SK-N-SH (cell line): ENCODE data around the gene FGD3. TPM values are rescaled to one million over a fixed set of nuclear protein-coding genes. Genes with fewer than 3 reads are reported as not detected.

Experiments used
- CTCF ChIA-PET: fragments of 300-600, 350-600 bp; formaldehyde crosslinking; extraction: SDS; loops from one replicate; lab custom pipeline; 2021; lab: Yijun Ruan, JAX
- POLR2A ChIA-PET: fragments of 350-600 bp; sonication (Branson Sonifier 250); formaldehyde crosslinking; extraction: SDS; loops from one replicate; lab custom pipeline; 2020; ENCODE audit warnings: antibody characterized with exemption, inconsistent platforms; lab: Yijun Ruan, JAX
- DNase-seq: peaks from one replicate; pipeline ENCODE4 v3.0.0; 2012
- H2AFZ ChIP-seq: fragments of 200-600 bp; sonication (generic); 2 replicates; pipeline ENCODE4 v1.8.1; 2016; ENCODE audit warnings: antibody characterized with exemption, mild to moderate bottlenecking, low read depth
- H3F3A ChIP-seq: fragments of 200-600 bp; sonication (generic); replicated peaks from 2 replicates; pipeline ENCODE3; 2016; ENCODE audit warnings: antibody characterized with exemption, mild to moderate bottlenecking; ENCODE audit not compliant: insufficient read depth
- H3K27ac ChIP-seq, 2 experiments: fragments of 200-500 bp in 1 of 2; fragments of 200-600 bp in 1 of 2; sonication (Bioruptor generic) in 1 of 2; sonication (generic), shearing (Covaris generic) in 1 of 2; 2 replicates each; pipeline versions ENCODE4 v1.5.1 to v1.6.1; 2014 to 2016; ENCODE audit warnings: low read depth in 2 of 2, inconsistent platforms in 1 of 2, low read length in 1 of 2, mild to moderate bottlenecking in 1 of 2, mixed read lengths in 1 of 2
- H3K27me3 ChIP-seq: fragments of 200-600 bp; sonication (generic), shearing (Covaris generic); 2 replicates; pipeline ENCODE4 v1.6.1; 2016; ENCODE audit warnings: mixed run types; ENCODE audit not compliant: insufficient read depth
- H3K36me3 ChIP-seq, 2 experiments: fragments of 200-500 bp in 1 of 2; fragments of 200-600 bp in 1 of 2; sonication (Bioruptor generic) in 1 of 2; sonication (generic) in 1 of 2; replicated peaks in 1 of 2; 2 replicates each; pipeline versions ENCODE3 to v1.5.1; 2014 to 2016; ENCODE audit warnings: low read length in 1 of 2, mild to moderate bottlenecking in 1 of 2; ENCODE audit not compliant: insufficient read depth in 2 of 2, control insufficient read depth in 1 of 2
- H3K4me1 ChIP-seq, 2 experiments: fragments of 200-500 bp in 1 of 2; fragments of 200-600 bp in 1 of 2; sonication (Bioruptor generic) in 1 of 2; sonication (generic), shearing (Covaris generic) in 1 of 2; 2 replicates each; pipeline versions ENCODE4 v1.5.1 to v1.6.1; 2014 to 2016; ENCODE audit warnings: low read depth in 1 of 2, low read length in 1 of 2, mixed run types in 1 of 2; ENCODE audit not compliant: insufficient read depth in 2 of 2, control insufficient read depth in 1 of 2
- H3K4me2 ChIP-seq: fragments of 200-600 bp; sonication (generic), shearing (Covaris generic); 2 replicates; pipeline ENCODE4 v1.6.1; 2017; ENCODE audit warnings: mixed run types
- H3K4me3 ChIP-seq, 2 experiments: fragments of 200-500 bp in 1 of 2; fragments of 200-600 bp in 1 of 2; sonication (Bioruptor generic) in 1 of 2; sonication (generic), shearing (Covaris generic) in 1 of 2; 2 replicates each; pipeline versions ENCODE4 v1.5.1 to v1.8.1; 2014 to 2016; ENCODE audit warnings: low read depth in 2 of 2, inconsistent platforms in 1 of 2, low read length in 1 of 2, mild to moderate bottlenecking in 1 of 2, mixed read lengths in 1 of 2, moderate library complexity in 1 of 2
- H3K79me2 ChIP-seq: fragments of 200-600 bp; sonication (generic); 2 replicates; pipeline ENCODE4 v1.8.1; 2017; ENCODE audit warnings: mild to moderate bottlenecking; ENCODE audit not compliant: insufficient read depth
- H3K9ac ChIP-seq: fragments of 200-600 bp; sonication (generic); 2 replicates; pipeline ENCODE4 v1.6.1; 2017; ENCODE audit warnings: mixed run types
- H3K9me2 ChIP-seq: fragments of 200-600 bp; sonication (generic); 2 replicates; pipeline ENCODE4 v1.6.1; 2017; ENCODE audit warnings: mixed run types
- H3K9me3 ChIP-seq: fragments of 200-600 bp; sonication (generic); 2 replicates; pipeline ENCODE4 v1.6.1; 2017; ENCODE audit warnings: mixed run types, mild to moderate bottlenecking, moderate library complexity
- H4K20me1 ChIP-seq: fragments of 200-600 bp; sonication (generic); 2 replicates; pipeline ENCODE4 v1.6.1; 2017; ENCODE audit warnings: mild to moderate bottlenecking, mixed run types; ENCODE audit not compliant: insufficient read depth
- CHD2 ChIP-seq: fragments of 150-350 bp; IDR thresholded peaks from 2 replicates; pipeline ENCODE4 v1.6.1; 2018; ENCODE audit warnings: low read length; ENCODE audit not compliant: partially characterized antibody
- CTCF ChIP-seq: fragments of 200-600 bp; sonication (generic); IDR thresholded peaks from 2 replicates; pipeline ENCODE4 v1.6.1; 2017; ENCODE audit warnings: antibody characterized with exemption, mild to moderate bottlenecking, moderate library complexity
- ELF1 ChIP-seq: IDR thresholded peaks from 2 replicates; pipeline ENCODE4 v1.4.0; 2012
- EP300 ChIP-seq, 2 experiments: IDR thresholded peaks; 2 replicates each; pipeline versions ENCODE4 v1.4.0 to v1.6.1; 2012; ENCODE audit warnings: borderline replicate concordance in 1 of 2, low read depth in 1 of 2, low read length in 1 of 2
- EZH2phosphoT487 ChIP-seq: fragments of 200-600 bp; sonication (generic); IDR thresholded peaks from 2 replicates; pipeline ENCODE4 v1.6.1; 2017; ENCODE audit warnings: low read depth, mixed run types, mild to moderate bottlenecking, antibody characterized with exemption, moderate library complexity, borderline replicate concordance
- IRF3 ChIP-seq: fragments of 150-350 bp; IDR thresholded peaks from 2 replicates; pipeline ENCODE4 v1.6.1; 2016; ENCODE audit warnings: mild to moderate bottlenecking, low read depth, low read length
- JUND ChIP-seq: IDR thresholded peaks from 2 replicates; pipeline ENCODE4 v1.4.0; 2012
- MXI1 ChIP-seq: IDR thresholded peaks from 2 replicates; pipeline ENCODE4 v1.6.1; 2012; ENCODE audit warnings: mild to moderate bottlenecking, low read depth, low read length, improper control_type of control experiment
- NFIC ChIP-seq: IDR thresholded peaks from 2 replicates; pipeline ENCODE4 v1.4.0; 2012; ENCODE audit warnings: borderline replicate concordance
- NRF1 ChIP-seq: IDR thresholded peaks from 2 replicates; pipeline ENCODE4 v1.6.1; 2012; ENCODE audit warnings: low read depth, mild to moderate bottlenecking, low read length
- SIN3A ChIP-seq: IDR thresholded peaks from 2 replicates; pipeline ENCODE4 v1.6.1; 2012; ENCODE audit warnings: low read depth, mild to moderate bottlenecking, low read length, moderate library complexity, borderline replicate concordance
- TCF12 ChIP-seq: IDR thresholded peaks from 2 replicates; pipeline ENCODE4 v1.4.0; 2012
- USF2 ChIP-seq: fragments of 150-350 bp; IDR thresholded peaks from 2 replicates; pipeline ENCODE4 v1.6.1; 2017; ENCODE audit warnings: antibody characterized with exemption, low read length, low read depth, borderline replicate concordance
- WGBS: methylation state at CpG from one replicate; pipeline ENCODE4 v1.1.6; 2017; ENCODE audit warnings: low lambda C conversion rate; 5-methylcytosine and 5-hydroxymethylcytosine counted together
- polyA plus RNA-seq, 3 experiments: library from polyadenylated mRNA; depleted of rRNA; stranded (reverse); fragments of >200 nt; gene quantifications; 2 replicates each; pipeline ENCODE4 v1.2.3, GENCODE V29; 2012
- TF ChIP-seq, protein P1 (sequence below): IDR thresholded peaks from 2 replicates; pipeline ENCODE4 v1.4.0; 2012; ENCODE audit warnings: low read depth, borderline replicate concordance
- TF ChIP-seq, protein P2 (sequence below): IDR thresholded peaks from 2 replicates; pipeline ENCODE4 v1.4.0; 2012; ENCODE audit warnings: low read depth

Gene FGD3
- polyA plus RNA-seq, 1 of the 3 experiments (the other 2 are of a cell fraction) = not detected

DNA sequence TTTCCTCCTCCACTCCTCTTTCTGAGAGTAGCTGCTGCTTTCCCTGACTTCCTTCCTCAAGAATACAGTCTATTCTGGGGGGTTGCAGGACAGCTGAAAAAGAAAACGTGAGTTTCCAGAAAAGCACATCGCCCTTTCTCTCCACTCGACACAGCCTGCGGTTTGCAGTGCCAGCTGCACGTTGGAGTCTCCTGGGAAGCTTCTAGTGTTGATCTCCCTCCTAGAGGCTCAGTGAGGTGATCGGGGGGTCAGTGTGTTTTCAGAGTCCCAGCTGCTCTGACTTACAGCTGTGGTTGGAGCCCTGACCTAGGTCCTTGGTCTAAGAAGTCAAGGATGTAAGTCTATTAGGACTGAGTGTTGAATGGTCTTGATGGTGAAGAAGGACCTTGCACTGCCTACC is 86.2 kb downstream of the FGD3 start:
- Histone ChIP-seq H3K4me1 (peaks cover 0 to 2% of the 10 kb centered on the region in 2 experiments; a peak in 1 of 4 replicates), H3K27me3 (no peaks in the 10 kb centered on the region), H3K9me3 (no peaks in the 10 kb centered on the region), H3K4me3 (no peak overlapping the region), H3K9ac (no peak overlapping the region), H3F3A (no peaks in the 10 kb centered on the region), H3K79me2 (no peaks in the 10 kb centered on the region), H2AFZ (no peak overlapping the region), H4K20me1 (no peaks in the 10 kb centered on the region), H3K36me3 (no peaks in the 10 kb centered on the region), H3K27ac (no peak overlapping the region), H3K9me2 (no peaks in the 10 kb centered on the region), H3K4me2 (no peak overlapping the region)
- POLR2A ChIA-PET = no interaction called here
- TF ChIP-seq EP300 (IDR thresholded peaks at IDR 0.05; ENCODE audit: borderline replicate concordance in 1 of 2, low read depth in 1 of 2, low read length in 1 of 2) (no peak), NFIC (no peak), EZH2phosphoT487 (no peak), SIN3A (no peak)
- no peak for DNase-seq
- 58% methylated on average over 6 of the region's 6 CpGs for whole genome bisulfite sequencing
- CTCF ChIA-PET = interaction anchor here (0.8 to 1.3 kb wide), 3 partner anchors 24 to 76 kb away, joined by 3 to 4 read pairs (median 3); no protein-coding TSS in a partner anchor

DNA sequence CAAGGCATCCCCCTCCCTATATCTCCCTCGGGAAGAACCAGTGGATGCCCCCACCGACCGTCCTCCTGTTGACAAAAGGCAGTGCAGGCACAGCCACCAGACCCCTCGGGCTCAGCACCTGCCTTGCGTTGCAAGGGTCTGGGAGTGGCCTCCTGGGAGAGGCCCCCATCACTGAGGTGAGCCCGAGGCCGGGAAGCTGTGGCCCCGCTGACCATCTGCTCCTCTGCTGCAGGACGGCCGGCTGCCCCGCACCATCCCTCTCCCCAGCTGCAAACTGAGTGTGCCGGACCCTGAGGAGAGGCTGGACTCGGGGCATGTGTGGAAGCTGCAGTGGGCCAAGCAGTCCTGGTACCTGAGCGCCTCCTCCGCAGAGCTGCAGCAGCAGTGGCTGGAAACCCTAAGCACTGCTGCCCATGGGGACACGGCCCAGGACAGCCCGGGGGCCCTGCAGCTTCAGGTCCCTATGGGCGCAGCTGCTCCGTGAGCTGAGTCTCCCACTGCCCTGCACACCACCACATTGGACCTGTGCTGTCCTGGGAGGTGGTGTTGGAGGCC is 87.9 kb downstream of the FGD3 start:
- Histone ChIP-seq H3K4me3 (no peak overlapping the region), H3K9me2 (no peaks in the 10 kb centered on the region), H2AFZ (no peak overlapping the region), H3K27ac (no peak overlapping the region), H3F3A (no peaks in the 10 kb centered on the region), H3K79me2 (no peaks in the 10 kb centered on the region), H3K9ac (no peak overlapping the region), H3K4me2 (no peak overlapping the region), H3K27me3 (no peaks in the 10 kb centered on the region), H3K4me1 (peaks cover 0 to 2% of the 10 kb centered on the region in 2 experiments; a peak in 1 of 4 replicates), H4K20me1 (no peaks in the 10 kb centered on the region), H3K36me3 (no peaks in the 10 kb centered on the region), H3K9me3 (no peaks in the 10 kb centered on the region)
- DNase-seq = no peak
- ChIA-PET POLR2A (no interaction called here), CTCF (interaction anchor here (0.7 kb wide), 3 partner anchors 19 to 118 kb away, joined by 3 read pairs; no protein-coding TSS in a partner anchor)
- 65% methylated on average over 11 of the region's 19 CpGs for WGBS
- no peak for TF ChIP-seq TCF12

DNA sequence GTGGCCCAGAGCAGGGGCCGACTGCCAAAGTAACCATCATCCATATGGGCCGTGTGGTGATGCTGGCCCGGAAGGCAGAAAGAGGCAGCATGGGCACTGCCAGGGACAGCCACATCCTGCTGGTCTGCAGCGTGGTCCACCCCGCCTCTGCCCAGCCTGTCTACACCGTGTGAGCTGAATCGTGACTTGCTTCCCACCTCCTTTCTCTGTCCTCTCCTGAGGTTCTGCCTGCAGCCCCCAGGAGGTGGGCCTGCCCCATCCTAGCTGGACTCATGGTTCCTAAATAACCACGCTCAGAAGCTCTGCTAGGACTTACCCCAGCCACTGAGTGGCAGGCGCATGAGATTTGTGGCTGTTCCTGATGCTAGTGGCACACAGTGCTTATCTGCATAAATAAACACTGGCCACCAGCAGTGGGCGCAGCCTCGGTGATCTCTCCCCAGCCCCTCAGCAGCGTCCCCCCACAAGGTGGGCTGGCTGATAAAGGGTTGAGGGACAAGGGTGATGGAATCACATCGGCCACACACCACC is 88.6 kb downstream of the FGD3 start:
- POLR2A ChIA-PET = no interaction called here
- DNase-seq = no peak
- TF ChIP-seq IRF3 = no peak
- TF ChIP-seq USF2 = no peak
- no peak for TF ChIP-seq JUND
- TF ChIP-seq ELF1 = no peak
- TF ChIP-seq CTCF = no peak
- no peak for TF ChIP-seq NRF1
- no peak for TF ChIP-seq MXI1
- TF ChIP-seq, protein P1, sequence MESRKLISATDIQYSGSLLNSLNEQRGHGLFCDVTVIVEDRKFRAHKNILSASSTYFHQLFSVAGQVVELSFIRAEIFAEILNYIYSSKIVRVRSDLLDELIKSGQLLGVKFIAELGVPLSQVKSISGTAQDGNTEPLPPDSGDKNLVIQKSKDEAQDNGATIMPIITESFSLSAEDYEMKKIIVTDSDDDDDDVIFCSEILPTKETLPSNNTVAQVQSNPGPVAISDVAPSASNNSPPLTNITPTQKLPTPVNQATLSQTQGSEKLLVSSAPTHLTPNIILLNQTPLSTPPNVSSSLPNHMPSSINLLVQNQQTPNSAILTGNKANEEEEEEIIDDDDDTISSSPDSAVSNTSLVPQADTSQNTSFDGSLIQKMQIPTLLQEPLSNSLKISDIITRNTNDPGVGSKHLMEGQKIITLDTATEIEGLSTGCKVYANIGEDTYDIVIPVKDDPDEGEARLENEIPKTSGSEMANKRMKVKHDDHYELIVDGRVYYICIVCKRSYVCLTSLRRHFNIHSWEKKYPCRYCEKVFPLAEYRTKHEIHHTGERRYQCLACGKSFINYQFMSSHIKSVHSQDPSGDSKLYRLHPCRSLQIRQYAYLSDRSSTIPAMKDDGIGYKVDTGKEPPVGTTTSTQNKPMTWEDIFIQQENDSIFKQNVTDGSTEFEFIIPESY = no peak
- no peak for TF ChIP-seq CHD2
- TF ChIP-seq, protein P2, sequence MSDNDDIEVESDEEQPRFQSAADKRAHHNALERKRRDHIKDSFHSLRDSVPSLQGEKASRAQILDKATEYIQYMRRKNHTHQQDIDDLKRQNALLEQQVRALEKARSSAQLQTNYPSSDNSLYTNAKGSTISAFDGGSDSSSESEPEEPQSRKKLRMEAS = no peak

More for the DNA sequence above, 88.6 kb downstream of the FGD3 start:
- H3K9ac ChIP-seq = no peak overlapping the region
- no peaks in the 10 kb centered on the region for H3K79me2 ChIP-seq
- H3K4me2 ChIP-seq = no peak overlapping the region
- H4K20me1 ChIP-seq = no peaks in the 10 kb centered on the region
- no peaks in the 10 kb centered on the region for H3K9me2 ChIP-seq
- H3K36me3 ChIP-seq = no peaks in the 10 kb centered on the region
- CTCF ChIA-PET = interaction anchor here (0.7 to 1.2 kb wide), 4 partner anchors 13 to 118 kb away, joined by 3 read pairs; no protein-coding TSS in a partner anchor
- peaks cover 0 to 2% of the 10 kb centered on the region in 2 experiments; a peak in 1 of 4 replicates for H3K4me1 ChIP-seq
- no peak overlapping the region for H2AFZ ChIP-seq
- H3K4me3 ChIP-seq = no peak overlapping the region
- no peaks in the 10 kb centered on the region for H3K27me3 ChIP-seq
- H3K9me3 ChIP-seq = no peaks in the 10 kb centered on the region
- no peaks in the 10 kb centered on the region for H3F3A ChIP-seq
- no peak overlapping the region for H3K27ac ChIP-seq
- 56% methylated on average over 7 of the region's 13 CpGs for WGBS
